ENCODE data around the gene COX4I2. TPM values are rescaled to one million over a fixed set of nuclear protein-coding genes. Genes with fewer than 3 reads are reported as not detected.

The COX4I2 gene
- total RNA-seq, 1 experiment from 2014 or later, result not detected

DNA sequence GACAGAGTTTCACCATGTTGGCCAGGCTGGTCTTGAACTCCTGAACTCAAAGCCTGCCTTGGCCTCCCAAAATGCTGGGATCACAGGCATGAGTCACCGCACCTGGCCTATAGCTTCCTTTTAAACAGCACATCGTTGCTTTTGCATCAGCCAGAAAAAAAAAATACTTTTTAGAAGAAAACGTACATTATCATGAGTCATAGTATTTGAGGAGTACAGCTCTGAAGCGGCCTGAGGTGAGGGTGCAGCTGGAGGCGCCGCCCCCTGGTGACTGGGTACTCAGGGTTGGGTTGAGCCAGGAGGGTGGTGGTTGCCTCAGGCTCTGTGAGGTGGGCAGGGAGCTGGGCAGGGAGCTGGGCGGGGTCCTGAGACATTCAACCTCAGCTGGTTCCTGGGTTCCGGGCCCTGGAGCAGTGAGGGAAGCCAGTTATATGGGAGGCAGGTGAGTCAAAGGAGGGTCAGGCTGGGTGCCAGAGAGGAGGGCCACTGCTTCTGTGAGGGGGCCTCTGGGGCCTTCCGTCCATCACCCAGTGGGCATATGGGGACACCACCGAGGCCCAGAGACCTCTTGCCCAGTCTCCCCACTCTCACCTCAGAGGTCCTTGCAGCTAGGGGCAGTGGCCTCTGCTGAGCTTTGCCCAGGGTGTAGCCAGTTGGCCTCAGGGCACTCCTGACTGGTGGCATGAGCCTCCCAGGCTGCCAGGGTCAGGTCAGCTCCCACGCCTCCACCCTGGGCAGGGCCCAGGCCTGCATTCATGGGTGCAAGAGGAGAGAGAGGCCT is 44.3 kb upstream of the COX4I2 start:
- H3F3A ChIP-seq (ENCODE audit: low read length, unreplicated experiment), result no peaks in the 10 kb centered on the region
- ChIA-PET CTCF (interaction anchor here (0.8 to 1.6 kb wide), 14 partner anchors 9 to 130 kb away, joined by 3 to 25 read pairs (median 6); partner anchors contain the start of gene ID1), POLR2A (ENCODE audit: unreplicated experiment) (interaction anchor here (0.6 to 1.5 kb wide), 10 partner anchors 11 to 52 kb away, joined by 3 to 62 read pairs (median 8); partner anchors contain the start of gene ID1)
- H3K9me2 ChIP-seq (replicated peaks; ENCODE audit: low read length), result no peaks in the 10 kb centered on the region
- H3K9me3 ChIP-seq (ENCODE audit: low read length), result no peaks in the 10 kb centered on the region
- intact Hi-C loops (cut with micrococcal nuclease), result loop anchor here (1.0 to 10.0 kb wide), 4 partner anchors 11 to 1821 kb away; no protein-coding TSS in a partner anchor
- ATAC-seq, result peak; percentile 93
- H3K27me3 ChIP-seq (ENCODE audit: low read length), result no peaks in the 10 kb centered on the region
- no peaks in the 10 kb centered on the region for H3K36me3 ChIP-seq (ENCODE audit: low read depth, low read length)
- peaks cover 13% of the 10 kb centered on the region for H3K79me2 ChIP-seq (ENCODE audit: low read length)
- peak overlapping the region; percentile 9; the same call in 1 of the 2 replicates for H3K4me3 ChIP-seq (ENCODE audit: low read length)
- peak overlapping the region; percentile 84 for H3K27ac ChIP-seq (ENCODE audit: low read length)
- TF ChIP-seq, protein P1, sequence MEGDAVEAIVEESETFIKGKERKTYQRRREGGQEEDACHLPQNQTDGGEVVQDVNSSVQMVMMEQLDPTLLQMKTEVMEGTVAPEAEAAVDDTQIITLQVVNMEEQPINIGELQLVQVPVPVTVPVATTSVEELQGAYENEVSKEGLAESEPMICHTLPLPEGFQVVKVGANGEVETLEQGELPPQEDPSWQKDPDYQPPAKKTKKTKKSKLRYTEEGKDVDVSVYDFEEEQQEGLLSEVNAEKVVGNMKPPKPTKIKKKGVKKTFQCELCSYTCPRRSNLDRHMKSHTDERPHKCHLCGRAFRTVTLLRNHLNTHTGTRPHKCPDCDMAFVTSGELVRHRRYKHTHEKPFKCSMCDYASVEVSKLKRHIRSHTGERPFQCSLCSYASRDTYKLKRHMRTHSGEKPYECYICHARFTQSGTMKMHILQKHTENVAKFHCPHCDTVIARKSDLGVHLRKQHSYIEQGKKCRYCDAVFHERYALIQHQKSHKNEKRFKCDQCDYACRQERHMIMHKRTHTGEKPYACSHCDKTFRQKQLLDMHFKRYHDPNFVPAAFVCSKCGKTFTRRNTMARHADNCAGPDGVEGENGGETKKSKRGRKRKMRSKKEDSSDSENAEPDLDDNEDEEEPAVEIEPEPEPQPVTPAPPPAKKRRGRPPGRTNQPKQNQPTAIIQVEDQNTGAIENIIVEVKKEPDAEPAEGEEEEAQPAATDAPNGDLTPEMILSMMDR (conservative IDR thresholded peaks at IDR 0.05; ENCODE audit: low read depth, low read length), result peak; percentile 25; the same call in 1 of the 2 replicates
- TF ChIP-seq EZH2 (IDR thresholded peaks at IDR 0.05; ENCODE audit: low read length, unreplicated experiment) (no peak), EZH2phosphoT487 (IDR thresholded peaks at IDR 0.05; ENCODE audit: borderline replicate concordance, low read length) (0 out of 2 replicates have a peak, but pooled peaks have one; percentile 57)
- peaks cover 38% of the 10 kb centered on the region for H3K4me1 ChIP-seq (ENCODE audit: insufficient read depth, low read length)
- no TSS peak for BruUV-seq (replicated peaks)
- no peaks in the 10 kb centered on the region for H4K20me1 ChIP-seq (ENCODE audit: low read length)
- peak overlapping the region; percentile 65 for H3K4me2 ChIP-seq (ENCODE audit: low read length)
- H3K9ac ChIP-seq (ENCODE audit: low read length), result peak overlapping the region; percentile 56
- peak; percentile 99 for DNase-seq
- no peak overlapping the region for H2AFZ ChIP-seq (ENCODE audit: low read length)

DNA sequence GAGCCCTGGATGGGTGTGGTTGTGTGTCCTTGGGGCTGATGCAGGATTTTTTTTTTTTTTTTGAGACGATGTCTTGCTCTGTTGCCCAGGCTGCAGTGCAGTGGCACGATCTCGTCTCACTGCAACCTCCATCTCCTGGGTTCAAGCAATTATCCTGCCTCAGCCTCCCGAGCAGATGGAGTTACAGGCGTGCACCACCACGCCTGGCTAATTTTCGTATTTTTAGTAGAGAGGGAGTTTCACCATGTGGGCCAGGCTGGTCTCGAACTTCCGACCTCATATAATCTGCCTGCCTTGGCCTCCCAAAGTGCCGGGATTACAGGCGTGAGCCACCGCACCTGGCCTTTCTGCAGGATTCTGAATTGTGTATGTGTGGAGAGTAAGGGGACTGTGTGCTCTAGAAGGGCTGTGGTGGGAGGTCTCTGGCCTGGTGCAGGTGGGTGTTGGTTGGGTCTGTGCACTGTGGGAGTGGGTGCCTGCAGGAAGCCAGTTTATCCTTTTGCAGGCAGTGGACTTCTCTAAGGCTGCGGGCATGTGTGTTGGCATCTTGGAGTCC is 43.6 kb upstream of the COX4I2 start:
- H3K79me2 ChIP-seq (ENCODE audit: low read length), result peaks cover 13% of the 10 kb centered on the region
- no peaks in the 10 kb centered on the region for H3K9me2 ChIP-seq (replicated peaks; ENCODE audit: low read length)
- CTCF ChIA-PET, result interaction anchor here (1.0 to 1.6 kb wide), 13 partner anchors 9 to 40 kb away, joined by 3 to 25 read pairs (median 6); partner anchors contain the start of gene ID1
- no peaks in the 10 kb centered on the region for H3K27me3 ChIP-seq (ENCODE audit: low read length)
- H3K27ac ChIP-seq (ENCODE audit: low read length), result peak overlapping the region; percentile 84
- H2AFZ ChIP-seq (ENCODE audit: low read length), result no peak overlapping the region
- ATAC-seq, result no peak
- peak overlapping the region; percentile 8 for H3K4me3 ChIP-seq (ENCODE audit: low read length)
- no TSS peak for BruUV-seq (replicated peaks)
- no peak for TF ChIP-seq EZH2 (IDR thresholded peaks at IDR 0.05; ENCODE audit: low read length, unreplicated experiment)
- no peak for TF ChIP-seq EZH2phosphoT487 (IDR thresholded peaks at IDR 0.05; ENCODE audit: borderline replicate concordance, low read length)
- TF ChIP-seq, protein P1 (conservative IDR thresholded peaks at IDR 0.05; ENCODE audit: low read depth, low read length), result no peak
- H3K9ac ChIP-seq (ENCODE audit: low read length), result peak overlapping the region; percentile 56
- no peak for DNase-seq
- no peaks in the 10 kb centered on the region for H4K20me1 ChIP-seq (ENCODE audit: low read length)
- peaks cover 33% of the 10 kb centered on the region for H3K4me1 ChIP-seq (ENCODE audit: insufficient read depth, low read length)
- H3K4me2 ChIP-seq (ENCODE audit: low read length), result peak overlapping the region; percentile 65
- POLR2A ChIA-PET (ENCODE audit: unreplicated experiment), result interaction anchor here (1.0 to 1.5 kb wide), 5 partner anchors 10 to 21 kb away, joined by 8 to 62 read pairs (median 12); partner anchors contain the start of gene ID1
- no peaks in the 10 kb centered on the region for H3F3A ChIP-seq (ENCODE audit: low read length, unreplicated experiment)
- no peaks in the 10 kb centered on the region for H3K36me3 ChIP-seq (ENCODE audit: low read depth, low read length)
- intact Hi-C loops (cut with micrococcal nuclease), result loop anchor here (10.0 kb wide), 1 partner anchor 1821 kb away; no protein-coding TSS in a partner anchor
- H3K9me3 ChIP-seq (ENCODE audit: low read length), result no peaks in the 10 kb centered on the region

All from PC-3 (cell line).